Heart left ventricle (tissue), 16 donors: ENCODE measurements around the gene CCDC24. TPM values are rescaled to one million over a fixed set of nuclear protein-coding genes. Genes with fewer than 3 reads are reported as not detected.

Source experiments
- ATAC-seq, 4 donors: fragments of 200-7000 bp; cut with Tn5 transposase; one replicate each; pipeline ENCODE4 v1.9.1; 2020 to 2022; ENCODE audit warnings: moderate library complexity in 4 of 4, mild to moderate bottlenecking in 3 of 4, moderate number of reproducible peaks in 1 of 4
- DNase-seq, 5 donors: peaks; one replicate each; pipeline ENCODE4 v3.0.0-alpha.2; 2020
- H3K27ac ChIP-seq, 12 donors: fragments of 200-600 bp; sonication (generic) in 4 of 12; one replicate each; pipeline versions ENCODE4 v1.5.0 to v1.8.0; 2016 to 2022; ENCODE audit warnings: mild to moderate bottlenecking in 2 of 12
- H3K27me3 ChIP-seq, 9 donors: fragments of 200-600 bp; sonication (generic) in 2 of 9; one replicate each; pipeline versions ENCODE4 v1.5.1 to v1.8.0; 2016 to 2022; ENCODE audit warnings: mild to moderate bottlenecking in 3 of 9
- H3K36me3 ChIP-seq, 9 donors: fragments of 200-600 bp; sonication (generic) in 2 of 9; one replicate each; pipeline versions ENCODE4 v1.5.0 to v1.8.0; 2018 to 2022; ENCODE audit warnings: mild to moderate bottlenecking in 2 of 9
- H3K4me1 ChIP-seq, 12 donors: fragments of 200-600 bp; sonication (generic) in 4 of 12; one replicate each; pipeline versions ENCODE4 v1.5.0 to v1.8.0; 2016 to 2022; ENCODE audit warnings: mild to moderate bottlenecking in 3 of 12
- H3K4me3 ChIP-seq, 12 donors: fragments of 200-600 bp; sonication (generic) in 4 of 12; one replicate each; pipeline versions ENCODE4 v1.5.0 to v1.8.0; 2017 to 2022; ENCODE audit warnings: mild to moderate bottlenecking in 9 of 12, moderate library complexity in 4 of 12
- H3K9me3 ChIP-seq, 12 donors: fragments of 200-600 bp; sonication (generic) in 4 of 12; one replicate each; pipeline versions ENCODE4 v1.5.0 to v1.8.0; 2016 to 2022; ENCODE audit warnings: mild to moderate bottlenecking in 1 of 12
- CTCF ChIP-seq, 12 donors: fragments of 200-600 bp; sonication (generic) in 4 of 12; IDR thresholded peaks; one replicate each; pipeline versions ENCODE4 v1.5.0 to v1.8.0; 2018 to 2022; ENCODE audit warnings: antibody characterized with exemption in 12 of 12, mild to moderate bottlenecking in 5 of 12
- POLR2A ChIP-seq, 2 donors: fragments of 450-650 bp; IDR thresholded peaks; one replicate each; pipeline ENCODE4 v1.6.1; 2017; ENCODE audit warnings: antibody characterized with exemption in 2 of 2, mild to moderate bottlenecking in 2 of 2, moderate library complexity in 2 of 2
- WGBS, 4 donors: extraction: QIAGEN DNeasy Blood & Tissue Kit in 2 of 4; methylation state at CpG; one replicate each; pipeline versions ENCODE4 v1.1.5 to v1.1.7; 2013 to 2018; 5-methylcytosine and 5-hydroxymethylcytosine counted together
- intact Hi-C, 10 donors: fragments of 100-400 bp; cut with DNase I; formaldehyde crosslinking; loops; one replicate each; pipeline versions ENCODE4 v1.11.1 to v1.14.2; 2022
- polyA plus RNA-seq, 2 donors: library from polyadenylated mRNA; stranded (reverse); fragments of 200-250 nt; gene quantifications; one replicate each; pipeline ENCODE4 v1.2.3, GENCODE V29; 2013
- total RNA-seq, 9 donors: library from RNA; depleted of rRNA in 2 of 9; stranded (reverse); fragments of >200 nt in 2 of 9; fragmentation: NEBNext Ultra II Directional in 3 of 9; extraction: Animal tissue kit (Norgen Biotek cat#: 25700) in 3 of 9; gene quantifications; one replicate each; pipeline versions ENCODE4 v1.1.0 to v1.2.4, GENCODE V29; 2016 to 2023
- donor health status: ischemic (EF 13 %, LVEDD 7.1; RV severe dilation, severe dysfunction).
- donor health status: healthy with polysubstance abuse.
- donor health status: DM: no; HTN: yes; CAD: no.
- donor health status: DM: no; HTN: no; CAD: no.
- donor health status: ischemic (EF 25% LVEDD 6.9; RV normal size, moderate dysfunction).
- donor health status: ischemic (EF 25% LVEDD 5.7; RV mildly dilated, moderate dysfunction).
- donor health status: healthy.
- donor health status: DM: yes; HTN: yes; CAD: no.
- donor health status: ischemic (EF 35%, LVEDD 5.7; RV mildly dilated, moderate dysfunction).
- donor health status: nonischemic (EF 11% LVEDD 7.7; RV severe dilation, severe dysfunction).
- donor health status: DM: yes; HTN: yes; CAD: no.
- donor health status: PGD.
- donor health status: ischemic (EF 29% LVEDD 5.4; RV normal size, mild dysfunction).
- donor health status: nonischemic (EF 23%, LVEDD 6.1; RV moderate dilation, normal function).

Gene CCDC24
- total and polyA plus RNA-seq, 11 donors = 0.67 to 3.4 (median 1.2) TPM

DNA sequence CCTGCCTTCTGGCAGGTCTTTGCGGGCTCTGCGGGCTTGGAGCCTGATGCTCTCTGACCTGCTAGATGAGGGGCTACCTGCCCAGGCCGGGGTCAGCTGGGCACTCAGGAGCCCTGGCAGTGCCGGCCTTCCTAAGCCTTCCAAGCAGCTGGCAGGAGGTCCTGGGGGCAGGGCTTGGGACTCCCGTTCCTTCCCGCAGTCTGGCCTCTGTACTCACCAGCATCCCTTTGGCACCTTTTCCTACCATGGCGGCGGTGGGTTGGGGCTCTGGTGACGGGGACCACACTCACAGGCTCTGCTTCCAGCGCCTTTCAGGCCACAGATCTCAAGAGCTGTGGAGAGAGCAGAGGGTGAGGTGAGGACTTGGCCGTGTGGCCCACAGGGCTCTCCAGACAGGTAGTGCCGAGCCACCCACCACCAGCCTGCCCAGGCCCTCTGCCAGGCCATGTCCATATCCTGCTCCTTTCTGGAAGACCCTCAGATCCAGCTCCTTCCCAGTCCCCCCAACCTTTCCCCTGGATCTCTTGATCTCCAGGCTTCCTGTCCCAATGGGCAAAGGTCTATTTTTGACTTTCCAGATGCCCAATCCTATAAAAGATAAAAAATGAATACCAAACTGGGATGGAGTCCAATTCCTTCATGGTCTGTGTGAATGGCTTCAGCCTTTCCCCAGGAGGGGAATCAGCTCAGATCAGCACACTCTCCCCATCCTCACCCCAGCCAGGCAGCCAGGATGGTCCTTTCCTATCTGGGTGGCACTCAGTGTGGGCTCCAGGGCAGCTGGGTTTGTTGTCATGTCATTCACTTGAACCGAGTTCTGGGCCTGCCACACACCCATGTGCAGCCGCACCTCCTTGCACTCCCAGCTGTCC lies 32.9 kb downstream of the CCDC24 start:
- Histone ChIP-seq H3K4me1 (peaks cover 0 to 12% (median 3%) of the 10 kb centered on the region in 12 donors), H3K9me3 (no peaks in the 10 kb centered on the region), H3K27me3 (no peaks in the 10 kb centered on the region), H3K27ac (no peak overlapping the region), H3K36me3 (no peaks in the 10 kb centered on the region), H3K4me3 (no peak overlapping the region)
- WGBS, 4 donors = 85 to 91% (median 86%) methylated on average over 9 to 14 of the region's 14 CpGs
- DNase-seq (peak in 1 of 5 donors; percentile 16), ATAC-seq (no peak)
- TF ChIP-seq POLR2A (IDR thresholded peaks at IDR 0.05) (no peak), CTCF (IDR thresholded peaks at IDR 0.05) (no peak)
- intact Hi-C loops = no loop called here

DNA sequence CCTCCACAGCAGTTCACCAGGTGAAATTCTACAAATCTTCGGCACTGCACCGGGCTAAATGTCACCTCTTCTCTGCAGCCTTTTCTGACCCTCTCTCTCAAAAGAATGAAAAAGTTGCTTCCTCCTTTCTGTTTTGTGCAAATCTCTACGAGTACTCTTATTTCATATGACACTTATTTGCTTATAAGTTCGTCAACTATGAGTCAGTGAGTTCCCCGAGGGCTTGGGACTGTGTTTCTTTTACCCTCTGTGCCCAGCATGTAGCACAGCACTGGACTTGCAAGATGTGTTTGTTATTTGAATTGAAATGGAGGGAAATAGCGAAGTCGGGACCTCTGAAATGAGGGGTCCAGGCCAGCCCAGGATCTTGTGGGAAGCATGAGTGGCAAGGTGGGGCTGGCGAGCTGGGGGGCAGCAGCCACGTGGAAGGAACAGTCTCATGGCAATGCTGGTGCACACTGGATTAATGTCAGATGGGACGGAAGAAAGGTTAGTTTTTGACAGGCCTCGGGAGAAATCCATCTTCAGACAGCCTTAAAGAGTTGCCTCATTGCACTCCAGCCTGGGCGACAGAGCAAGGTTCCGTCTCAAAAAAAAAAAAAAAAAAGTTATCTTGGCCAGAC lies 33.6 kb downstream of the CCDC24 start:
- no peaks in the 10 kb centered on the region for H3K9me3 ChIP-seq
- no peak overlapping the region for H3K27ac ChIP-seq
- no peaks in the 10 kb centered on the region for H3K27me3 ChIP-seq
- DNase-seq (no peak), ATAC-seq (no peak)
- H3K4me3 ChIP-seq = no peak overlapping the region
- H3K4me1 ChIP-seq = peaks cover 0 to 17% (median 9%) of the 10 kb centered on the region in 12 donors
- no peak for TF ChIP-seq POLR2A (IDR thresholded peaks at IDR 0.05)
- no peak for TF ChIP-seq CTCF (IDR thresholded peaks at IDR 0.05)
- H3K36me3 ChIP-seq = no peaks in the 10 kb centered on the region
- intact Hi-C loops = no loop called here
- 83 to 90% (median 86%) methylated on average over 13 of the region's 13 CpGs for WGBS, 4 donors

DNA sequence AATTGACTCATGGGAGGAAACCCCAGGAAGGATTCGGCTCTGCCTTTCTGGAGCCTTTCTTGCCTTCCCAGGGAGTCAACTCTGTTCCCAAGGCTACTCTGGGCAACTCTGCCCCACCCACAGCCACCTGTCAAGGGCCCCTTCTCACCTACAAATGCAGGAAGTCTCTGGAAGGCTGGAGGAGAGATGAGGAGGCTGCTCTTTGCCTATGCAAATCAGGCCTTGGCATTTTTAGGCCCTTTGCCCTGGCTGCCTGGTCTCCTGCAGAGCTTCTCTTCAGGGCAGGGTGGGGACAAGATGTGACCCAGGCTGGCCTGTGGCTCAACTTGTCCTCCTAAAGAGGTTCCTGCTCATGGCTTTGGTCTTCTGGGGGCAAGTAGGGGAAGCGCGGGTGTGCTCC lies 34.4 kb downstream of the CCDC24 start:
- H3K4me1 ChIP-seq = peaks cover 0 to 20% (median 9%) of the 10 kb centered on the region in 12 donors
- peaks cover 0 to 2% (median 0%) of the 10 kb centered on the region in 9 donors for H3K27me3 ChIP-seq
- DNase-seq (peak in 1 of 5 donors; percentile 4), ATAC-seq (no peak)
- TF ChIP-seq POLR2A (IDR thresholded peaks at IDR 0.05) (no peak), CTCF (IDR thresholded peaks at IDR 0.05) (no peak)
- WGBS, 4 donors = 78 to 87% (median 83%) methylated on average over 3 of the region's 3 CpGs
- no peaks in the 10 kb centered on the region for H3K9me3 ChIP-seq
- H3K36me3 ChIP-seq = no peaks in the 10 kb centered on the region
- intact Hi-C loops = no loop called here
- no peak overlapping the region for H3K4me3 ChIP-seq
- H3K27ac ChIP-seq = no peak overlapping the region

- intact Hi-C loops = no loop called here
These were observed 35.9 kb downstream of the CCDC24 start for GRCh38 chr1:44027320-44027719.

More at GRCh38 chr1:44027320-44027719, 35.9 kb downstream of the CCDC24 start:
- Histone ChIP-seq H3K9me3 (no peaks in the 10 kb centered on the region), H3K36me3 (no peaks in the 10 kb centered on the region), H3K4me3 (no peak overlapping the region), H3K27ac (no peak overlapping the region), H3K27me3 (peaks cover 0 to 2% (median 0%) of the 10 kb centered on the region in 9 donors), H3K4me1 (peaks cover 0 to 26% (median 14%) of the 10 kb centered on the region in 12 donors)
- 86 to 96% (median 91%) methylated on average over 3 of the region's 3 CpGs for WGBS, 4 donors
- DNase-seq (no peak), ATAC-seq (no peak)
- no peak for TF ChIP-seq POLR2A (IDR thresholded peaks at IDR 0.05)
- TF ChIP-seq CTCF (IDR thresholded peaks at IDR 0.05) = no peak
